Colonic mucosa (tissue), 4 donors: ENCODE data around the gene FARSA. TPM values are rescaled to one million over a fixed set of nuclear protein-coding genes. Genes with fewer than 3 reads are reported as not detected.
A peak's percentile ranks its signal among the peaks of the same experiment; 100 is the strongest.
"Not testable (repeated sequence)": the region's sequence is repeated elsewhere in the genome, so short reads cannot be mapped to it uniquely, and the experiment has no call there.

ENCODE experiments used
- DNase-seq: peaks from one replicate; pipeline ENCODE4 v3.0.0-alpha.2; 2020
- H3K27ac ChIP-seq: fragments of 200-600 bp; one replicate; pipeline ENCODE4 v1.8.0; 2021
- H3K27me3 ChIP-seq: fragments of 200-600 bp; one replicate; pipeline ENCODE4 v1.8.0; 2021
- H3K36me3 ChIP-seq: fragments of 200-600 bp; one replicate; pipeline ENCODE4 v1.8.0; 2021
- H3K4me1 ChIP-seq: fragments of 200-600 bp; one replicate; pipeline ENCODE4 v1.8.0; 2021; ENCODE audit warnings: mild to moderate bottlenecking
- H3K4me3 ChIP-seq: fragments of 200-600 bp; one replicate; pipeline ENCODE4 v1.8.0; 2021
- H3K9ac ChIP-seq, 2 donors: one replicate each; pipeline ENCODE4 v1.7.0; 2013; ENCODE audit warnings: control low read depth in 2 of 2, low read depth in 2 of 2, low read length in 2 of 2
- H3K9me3 ChIP-seq: fragments of 200-600 bp; one replicate; pipeline ENCODE4 v1.8.0; 2021
- intact Hi-C: fragments of 100-400 bp; cut with DNase I; formaldehyde crosslinking; loops from one replicate; pipeline ENCODE4 v1.14.1; 2022
- total RNA-seq, 2 donors: library from RNA; stranded (reverse); fragmentation: NEBNext Ultra II Directional in 1 of 2; extraction: Animal tissue kit (Norgen Biotek cat#: 25700) in 1 of 2; gene quantifications; one replicate each; pipeline ENCODE4 v1.2.1, GENCODE V29; 2021
- TF ChIP-seq, protein P1 (sequence below): fragments of 200-600 bp; IDR thresholded peaks from one replicate; pipeline ENCODE4 v1.8.0; 2022; ENCODE audit warnings: antibody characterized with exemption, mild to moderate bottlenecking
- donor health status: healthy.
- donor health status: DM: no; HTN: no; CAD: no.
- donor health status: DM: no; HTN: no; CAD: no.

The FARSA gene
- 100 to 1,000 TPM in 1 of 2 donors, 10 to 100 TPM in 1; 46.9 to 111 TPM for total RNA-seq

DNA sequence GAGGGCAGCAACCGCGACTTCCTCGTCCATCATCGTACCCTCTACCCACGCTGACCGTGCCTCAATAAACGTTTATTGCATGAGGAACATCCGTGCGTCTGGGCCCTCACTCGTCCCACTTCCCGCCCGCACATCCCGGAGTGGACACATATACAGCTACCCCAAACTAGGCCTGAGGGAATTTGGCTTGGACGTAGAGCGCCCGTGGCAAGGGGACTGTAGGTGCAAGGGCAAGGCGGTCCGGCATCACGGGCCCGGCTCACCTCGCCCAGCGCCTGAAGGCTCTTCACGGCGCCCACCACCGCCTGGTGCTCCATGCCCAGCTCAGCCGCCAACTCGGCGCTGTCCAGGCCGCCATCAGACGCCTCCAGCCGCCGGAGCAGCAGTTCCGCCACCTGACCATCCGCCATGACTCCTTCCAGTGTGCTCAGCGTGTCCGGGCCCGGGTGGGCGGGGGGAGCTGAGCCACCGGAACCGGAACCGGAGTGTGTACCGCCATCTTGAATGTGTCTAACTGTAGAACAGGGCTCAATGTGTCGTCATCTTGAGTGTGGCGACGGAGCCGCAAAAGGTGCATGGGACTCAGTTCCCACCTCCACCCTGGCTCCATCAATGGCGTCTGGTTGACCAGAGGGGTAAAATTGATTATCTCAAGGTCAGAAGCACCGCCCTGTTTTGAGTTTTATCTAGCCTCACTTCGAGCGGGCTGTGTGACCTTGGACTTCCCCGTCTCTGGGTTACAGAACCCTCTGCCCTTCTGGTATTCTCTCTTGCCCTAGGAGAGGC lies at the start of gene FARSA:
TSS of gene FARSA (minus strand) at position 425 of the 786 bp plus-strand sequence. CDS start at position 410, 15 bp downstream.
- H3K27me3 ChIP-seq, result no peaks in the 10 kb centered on the region
- TF ChIP-seq, protein P1, sequence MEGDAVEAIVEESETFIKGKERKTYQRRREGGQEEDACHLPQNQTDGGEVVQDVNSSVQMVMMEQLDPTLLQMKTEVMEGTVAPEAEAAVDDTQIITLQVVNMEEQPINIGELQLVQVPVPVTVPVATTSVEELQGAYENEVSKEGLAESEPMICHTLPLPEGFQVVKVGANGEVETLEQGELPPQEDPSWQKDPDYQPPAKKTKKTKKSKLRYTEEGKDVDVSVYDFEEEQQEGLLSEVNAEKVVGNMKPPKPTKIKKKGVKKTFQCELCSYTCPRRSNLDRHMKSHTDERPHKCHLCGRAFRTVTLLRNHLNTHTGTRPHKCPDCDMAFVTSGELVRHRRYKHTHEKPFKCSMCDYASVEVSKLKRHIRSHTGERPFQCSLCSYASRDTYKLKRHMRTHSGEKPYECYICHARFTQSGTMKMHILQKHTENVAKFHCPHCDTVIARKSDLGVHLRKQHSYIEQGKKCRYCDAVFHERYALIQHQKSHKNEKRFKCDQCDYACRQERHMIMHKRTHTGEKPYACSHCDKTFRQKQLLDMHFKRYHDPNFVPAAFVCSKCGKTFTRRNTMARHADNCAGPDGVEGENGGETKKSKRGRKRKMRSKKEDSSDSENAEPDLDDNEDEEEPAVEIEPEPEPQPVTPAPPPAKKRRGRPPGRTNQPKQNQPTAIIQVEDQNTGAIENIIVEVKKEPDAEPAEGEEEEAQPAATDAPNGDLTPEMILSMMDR, result no peak
- H3K9ac ChIP-seq, result peak within 1 kb of the TSS; percentile 76 to 94
- peak within 1 kb of the TSS; percentile 34 for H3K27ac ChIP-seq
- intact Hi-C loops, result no loop called here
- peak within 1 kb of the TSS; percentile 98 for H3K4me3 ChIP-seq
- peaks cover 10% of the 10 kb centered on the region for H3K4me1 ChIP-seq
- H3K9me3 ChIP-seq, result no peaks in the 10 kb centered on the region
- no peaks in the 10 kb centered on the region for H3K36me3 ChIP-seq
- peak; percentile 95 for DNase-seq

DNA sequence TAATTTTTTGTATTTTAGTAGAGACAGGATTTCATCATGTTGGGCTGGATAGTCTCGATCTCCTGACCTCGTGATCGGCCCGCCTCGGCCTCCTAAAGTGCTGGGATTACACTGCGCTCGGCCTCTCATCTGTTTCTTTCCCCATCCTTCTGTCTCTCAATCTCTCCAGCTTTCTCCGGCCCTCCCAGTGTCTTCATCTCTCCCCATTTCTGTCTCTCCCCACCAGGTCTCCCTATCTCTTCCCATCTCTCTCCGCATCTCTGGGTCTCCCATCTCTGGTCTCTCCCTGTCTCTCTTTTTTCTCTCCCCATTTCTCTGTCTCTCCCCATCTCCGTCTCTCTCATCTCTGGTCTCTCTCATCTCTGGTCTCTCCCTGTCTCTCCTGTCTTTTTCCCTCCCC lies 49.6 kb upstream of the FARSA start:
- Histone ChIP-seq H3K9ac (no peak overlapping the region), H3K9me3 (no peaks in the 10 kb centered on the region), H3K36me3 (no peaks in the 10 kb centered on the region), H3K4me1 (peaks cover 7% of the 10 kb centered on the region), H3K4me3 (no peak overlapping the region), H3K27me3 (no peaks in the 10 kb centered on the region), H3K27ac (no peak overlapping the region)
- intact Hi-C loops, result loop anchor here (2.0 kb wide), 1 partner anchor 78 kb away; no protein-coding TSS in a partner anchor
- TF ChIP-seq, protein P1, result no peak
- no peak for DNase-seq

DNA sequence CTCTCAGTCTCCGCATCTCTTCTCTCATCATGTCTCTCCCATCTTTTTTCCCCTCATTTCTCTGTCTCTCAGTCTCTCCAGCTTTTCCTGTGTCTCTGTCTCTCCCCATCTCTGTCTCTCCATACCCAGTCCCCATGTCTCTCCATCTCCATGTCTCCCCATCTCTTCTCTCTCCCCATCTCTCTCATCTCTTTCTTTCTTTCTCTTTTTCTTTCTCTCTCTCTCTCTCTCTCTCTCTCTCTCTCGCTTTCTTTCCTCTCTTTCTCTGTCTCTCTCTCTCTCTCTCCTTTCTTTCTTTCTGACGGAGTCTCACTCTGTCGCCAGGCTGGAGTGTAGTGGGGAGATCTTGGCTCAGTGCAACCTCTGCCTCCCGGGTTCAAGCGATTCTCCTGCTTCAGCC lies 49.1 kb upstream of the FARSA start:
- intact Hi-C loops, result loop anchor here (2.0 kb wide), 1 partner anchor 78 kb away; no protein-coding TSS in a partner anchor
- Histone ChIP-seq H3K4me3 (no peak overlapping the region), H3K4me1 (peaks cover 7% of the 10 kb centered on the region), H3K27me3 (no peaks in the 10 kb centered on the region), H3K27ac (no peak overlapping the region), H3K9ac (no peak overlapping the region), H3K36me3 (no peaks in the 10 kb centered on the region), H3K9me3 (no peaks in the 10 kb centered on the region)
- TF ChIP-seq, protein P1, result no peak
- no peak for DNase-seq

DNA sequence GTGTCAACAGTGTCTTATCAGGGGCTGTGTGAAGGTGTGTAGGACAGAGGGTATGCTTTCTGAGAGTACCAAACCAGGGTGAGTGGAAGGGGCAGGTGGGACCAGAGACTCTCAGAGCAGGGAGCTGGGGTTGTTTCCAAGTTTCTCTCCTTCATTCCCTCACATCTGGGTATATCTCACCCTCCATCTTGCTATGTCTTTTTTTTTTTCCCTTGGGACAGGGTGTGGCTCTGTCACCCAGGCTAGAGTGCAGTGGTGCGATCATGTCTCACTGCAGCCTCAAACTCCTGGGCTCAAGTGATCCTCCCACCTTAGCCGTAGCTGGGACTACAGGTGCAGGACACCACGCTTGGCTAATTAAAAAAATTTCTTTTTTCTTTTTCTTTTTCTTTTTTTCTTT lies 46.5 kb upstream of the FARSA start:
- intact Hi-C loops, result loop anchor here (2.0 to 5.0 kb wide), 2 partner anchors 113 to 282 kb away; no protein-coding TSS in a partner anchor
- TF ChIP-seq, protein P1, result no peak
- H3K4me1 ChIP-seq, result peaks cover 5% of the 10 kb centered on the region
- H3K36me3 ChIP-seq, result no peaks in the 10 kb centered on the region
- DNase-seq, result no peak
- H3K9ac ChIP-seq, result no peak overlapping the region
- no peaks in the 10 kb centered on the region for H3K27me3 ChIP-seq
- no peak overlapping the region for H3K4me3 ChIP-seq
- no peaks in the 10 kb centered on the region for H3K9me3 ChIP-seq
- no peak overlapping the region for H3K27ac ChIP-seq

DNA sequence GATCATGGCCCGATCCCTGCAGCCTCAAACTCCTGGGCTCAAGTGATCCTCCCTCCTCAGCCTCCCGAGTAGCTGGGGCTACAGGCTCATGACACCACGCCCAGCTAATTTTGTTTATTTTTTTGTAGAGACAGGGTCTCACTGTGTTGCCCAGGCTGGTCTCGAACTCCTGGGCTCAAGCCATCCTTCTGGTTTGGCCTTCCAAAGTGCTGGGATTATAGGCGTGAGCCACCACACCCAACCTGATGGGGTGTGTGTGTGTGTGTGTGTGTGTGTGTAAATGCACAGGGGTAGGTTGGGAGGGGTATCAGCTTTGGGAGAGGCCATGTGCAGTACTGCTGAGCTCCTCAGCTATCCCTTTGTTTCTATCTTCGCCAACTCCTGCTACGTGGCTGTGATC lies 42.6 kb upstream of the FARSA start:
- H3K4me1 ChIP-seq, H3K36me3 ChIP-seq, H3K27me3 ChIP-seq, H3K9ac ChIP-seq, DNase-seq, H3K9me3 ChIP-seq, H3K27ac ChIP-seq, H3K4me3 ChIP-seq: not testable (repeated sequence)
- intact Hi-C loops, result loop anchor here (5.0 kb wide), 1 partner anchor 286 kb away; no protein-coding TSS in a partner anchor

DNA sequence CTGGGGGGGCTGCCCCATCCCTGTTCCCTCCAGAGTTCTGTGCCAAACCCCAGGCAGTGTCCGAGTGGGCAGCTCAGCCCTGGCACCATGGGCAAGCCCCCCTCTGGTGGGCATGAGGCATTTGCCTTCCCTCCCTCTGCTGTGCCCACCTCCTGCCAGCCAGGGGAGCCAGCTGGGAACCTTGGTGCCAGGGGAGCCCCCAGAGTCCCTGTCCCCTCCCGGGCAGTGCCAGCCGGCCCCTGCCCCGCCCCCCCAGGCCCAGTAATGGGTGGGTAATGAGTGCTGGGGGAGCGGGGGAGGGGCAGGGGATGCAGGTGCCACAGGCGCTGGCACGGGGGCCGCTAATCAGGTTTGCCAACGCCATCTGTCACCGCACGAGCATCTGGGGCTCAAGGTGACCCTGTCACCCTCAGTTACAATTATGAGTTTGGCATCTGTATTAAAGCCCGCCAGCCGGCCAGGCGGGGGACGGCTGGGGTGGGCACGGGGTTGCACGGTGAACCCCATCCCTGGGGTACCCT lies 41.8 kb upstream of the FARSA start:
- Histone ChIP-seq H3K27me3 (no peaks in the 10 kb centered on the region), H3K9ac (no peak overlapping the region), H3K36me3 (no peaks in the 10 kb centered on the region), H3K4me3 (no peak overlapping the region), H3K4me1 (no peaks in the 10 kb centered on the region), H3K27ac (no peak overlapping the region), H3K9me3 (no peaks in the 10 kb centered on the region)
- intact Hi-C loops, result loop anchor here (5.0 kb wide), 1 partner anchor 287 kb away; no protein-coding TSS in a partner anchor
- DNase-seq, result no peak
- TF ChIP-seq, protein P1, result no peak
